ENCODE data around the gene MAFB. TPM values are rescaled to one million over a fixed set of nuclear protein-coding genes. Genes with fewer than 3 reads are reported as not detected.
A peak's percentile ranks its signal among the peaks of the same experiment; 100 is the strongest.

The MAFB gene
- total RNA-seq, 2 experiments from 2014 or later = not detected

- Histone ChIP-seq H3K27ac (ENCODE audit: low read depth, low read length, poor library complexity, severe bottlenecking) (no peak overlapping the region), H2AFZ (ENCODE audit: low read length) (no peak overlapping the region), H3K4me2 (ENCODE audit: low read length) (no peak overlapping the region), H3K79me2 (ENCODE audit: insufficient read depth, low read depth, low read length) (no peaks in the 10 kb centered on the region), H3K36me3 (ENCODE audit: insufficient read depth, low read length) (no peaks in the 10 kb centered on the region), H3K4me3 (ENCODE audit: low read depth, low read length, poor library complexity, severe bottlenecking) (no peak overlapping the region), H4K20me1 (ENCODE audit: insufficient read depth, low read length) (no peaks in the 10 kb centered on the region), H3K9me3 (ENCODE audit: low read length) (no peaks in the 10 kb centered on the region), H3K4me1 (ENCODE audit: insufficient read depth, low read length, poor library complexity, severe bottlenecking) (peaks cover 8% of the 10 kb centered on the region), H3K9me2 (ENCODE audit: insufficient read depth, low read length) (no peaks in the 10 kb centered on the region)
- CTCF ChIA-PET (ENCODE audit: unreplicated experiment) = no interaction called here
- no peak for DNase-seq (ENCODE audit: low spot score)
- TF ChIP-seq EZH2phosphoT487 (IDR thresholded peaks at IDR 0.05; ENCODE audit: borderline replicate concordance, low read depth, low read length) = no peak
- TF ChIP-seq CTCF (conservative IDR thresholded peaks at IDR 0.05; ENCODE audit: low read length) = no peak
- no TSS peak for BruUV-seq (replicated peaks)
- POLR2A ChIA-PET = no interaction called here
- intact Hi-C loops (cut with micrococcal nuclease; ENCODE audit: unreplicated experiment) = no loop called here
These were observed 2.0 kb upstream of the MAFB start for GRCh38 chr20:40690836-40691565.

DNA sequence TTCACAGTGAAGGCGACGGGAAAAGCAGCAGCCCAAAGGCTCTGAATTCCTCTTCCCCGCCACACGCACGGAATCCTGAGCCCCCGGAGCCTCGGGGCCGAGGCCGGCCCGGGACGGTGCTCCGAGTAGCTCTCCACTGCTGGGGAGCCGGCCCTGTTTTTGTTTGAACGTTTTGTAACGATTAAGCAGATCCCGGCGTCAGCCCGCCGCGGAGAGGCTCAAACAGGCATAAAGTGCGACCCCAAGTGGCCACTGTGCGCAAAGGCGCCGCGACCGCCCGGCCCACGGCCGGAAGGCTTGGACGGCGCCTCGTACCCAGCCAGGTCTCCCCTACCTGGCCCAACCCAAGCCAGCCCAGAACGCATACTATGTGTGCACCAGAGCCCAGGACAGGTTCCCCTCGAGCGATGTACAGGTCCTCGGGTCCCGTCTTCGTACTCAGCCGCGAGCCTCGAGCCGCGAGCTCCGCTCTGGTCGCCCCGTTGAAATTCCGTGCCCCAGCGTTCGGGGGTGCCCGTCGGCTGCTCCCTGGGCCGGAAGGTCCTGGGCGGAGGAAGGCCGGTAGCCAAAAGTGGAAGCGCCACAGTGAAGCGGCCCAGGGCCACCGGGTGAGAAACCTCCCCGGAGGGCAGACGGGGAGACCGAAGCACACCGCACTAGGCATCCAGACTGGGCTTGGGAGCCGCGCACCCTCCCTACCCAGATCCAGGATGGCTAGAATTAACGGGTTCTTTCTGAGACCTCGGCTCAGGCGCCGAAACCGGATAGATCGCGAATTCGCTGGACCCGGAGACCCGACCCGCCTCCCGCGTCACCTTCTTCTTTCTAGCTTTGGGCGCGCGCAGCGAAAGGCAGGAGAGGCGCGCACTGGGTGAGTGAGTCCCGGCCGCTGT is 1.2 kb upstream of the MAFB start:
- no peak overlapping the region for H3K27ac ChIP-seq (ENCODE audit: low read depth, low read length, poor library complexity, severe bottlenecking)
- POLR2A ChIA-PET = no interaction called here

More for the DNA sequence above, 1.2 kb upstream of the MAFB start:
- peak overlapping the region; percentile 76; the same call in 1 of the 2 replicates for H2AFZ ChIP-seq (ENCODE audit: low read length)
- peaks cover 8% of the 10 kb centered on the region for H3K4me1 ChIP-seq (ENCODE audit: insufficient read depth, low read length, poor library complexity, severe bottlenecking)
- no TSS peak for BruUV-seq (replicated peaks)
- no peak for TF ChIP-seq EZH2phosphoT487 (IDR thresholded peaks at IDR 0.05; ENCODE audit: borderline replicate concordance, low read depth, low read length)
- peak; percentile 89 for TF ChIP-seq CTCF (conservative IDR thresholded peaks at IDR 0.05; ENCODE audit: low read length)
- peak; percentile 71 for DNase-seq (ENCODE audit: low spot score)
- peak overlapping the region; percentile 79 for H3K4me2 ChIP-seq (ENCODE audit: low read length)
- H4K20me1 ChIP-seq (ENCODE audit: insufficient read depth, low read length) = no peaks in the 10 kb centered on the region
- peak overlapping the region; percentile 61 for H3K4me3 ChIP-seq (ENCODE audit: low read depth, low read length, poor library complexity, severe bottlenecking)
- no peaks in the 10 kb centered on the region for H3K9me3 ChIP-seq (ENCODE audit: low read length)
- H3K36me3 ChIP-seq (ENCODE audit: insufficient read depth, low read length) = no peaks in the 10 kb centered on the region
- H3K79me2 ChIP-seq (ENCODE audit: insufficient read depth, low read depth, low read length) = no peaks in the 10 kb centered on the region
- no peaks in the 10 kb centered on the region for H3K9me2 ChIP-seq (ENCODE audit: insufficient read depth, low read length)
- CTCF ChIA-PET (ENCODE audit: unreplicated experiment) = no interaction called here
- intact Hi-C loops (cut with micrococcal nuclease; ENCODE audit: unreplicated experiment) = no loop called here
